ENCODE results near the gene RNF225. TPM values are rescaled to one million over a fixed set of nuclear protein-coding genes. Genes with fewer than 3 reads are reported as not detected.

RNF225 gene
- total and polyA plus RNA-seq, 9 of the 15 experiments (the other 6 are each of a cell fraction or from before 2014, with no cell fraction given): 0.33 TPM; not detected in 8

- TF ChIP-seq CHD7 (IDR thresholded peaks at IDR 0.05; ENCODE audit: low read depth, low read length): no peak
- no peak for TF ChIP-seq TAL1 (IDR thresholded peaks at IDR 0.05)
- no peak for TF ChIP-seq HNRNPK (IDR thresholded peaks at IDR 0.05; ENCODE audit: low read depth, low read length, poor library complexity, severe bottlenecking)
- no peak for TF ChIP-seq GATA2 (CRISPR knock-in tag; IDR thresholded peaks at IDR 0.05)
These were observed 1.8 kb upstream of the RNF225 start (continued) for GRCh38 chr19:58393725-58394033.
